ENCODE data around the gene FAM114A1. TPM values are rescaled to one million over a fixed set of nuclear protein-coding genes. Genes with fewer than 3 reads are reported as not detected.
"Not testable (repeated sequence)": the region's sequence is repeated elsewhere in the genome, so short reads cannot be mapped to it uniquely, and the experiment has no call there.

Gene FAM114A1
- total and polyA plus RNA-seq, 2 of the 8 experiments (the other 6 are each of a cell fraction or from before 2014, with no cell fraction given): 9.5 to 12.0 TPM

DNA sequence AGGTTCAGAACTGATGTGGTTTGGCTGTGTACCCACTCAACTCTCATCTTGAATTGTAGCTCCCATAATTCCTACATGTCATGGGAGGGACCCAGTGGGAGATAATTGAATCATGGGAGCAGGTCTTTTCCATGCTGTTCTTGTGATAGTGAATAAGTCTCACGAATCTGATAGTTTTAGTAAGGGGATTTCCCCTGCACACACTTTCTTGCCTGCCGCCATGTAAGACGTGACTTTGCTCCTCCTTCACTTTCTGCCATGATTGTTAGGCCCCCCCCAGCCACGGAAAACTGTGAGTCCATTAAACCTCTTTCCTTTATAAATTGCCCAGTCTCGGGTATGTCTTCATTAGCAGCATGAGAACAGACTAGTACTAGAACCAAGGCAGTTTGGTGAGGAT is 91.6 kb downstream of the FAM114A1 start:
- H2BK15ac ChIP-seq (ENCODE audit: low read length); CTCF ChIA-PET (ENCODE audit: partially characterized antibody); H3K9ac ChIP-seq (replicated peaks in 1 of 4; ENCODE audit: extremely low read depth in 1 of 4, low read depth in 3 of 4, low read length in 3 of 4); H2BK20ac ChIP-seq (ENCODE audit: low read length); H2AFZ ChIP-seq (ENCODE audit: low read length); H4K5ac ChIP-seq (ENCODE audit: insufficient read length, low read depth, low read length); H3K4me2 ChIP-seq (ENCODE audit: insufficient read depth in 1 of 2, low read depth in 2 of 2, low read length in 2 of 2); H3K4me1 ChIP-seq (replicated peaks in 1 of 4; ENCODE audit: control insufficient read depth in 3 of 4, insufficient read depth in 4 of 4, low read length in 3 of 4); H2BK120ac ChIP-seq (replicated peaks; ENCODE audit: low read depth, low read length); H3K79me1 ChIP-seq (ENCODE audit: low read depth, low read length); H3K27me3 ChIP-seq (replicated peaks in 1 of 4; ENCODE audit: control insufficient read depth in 3 of 4, extremely low read depth in 1 of 4, insufficient read depth in 3 of 4, low read length in 3 of 4); H3K18ac ChIP-seq (ENCODE audit: extremely low read depth, low read length); H2BK12ac ChIP-seq (ENCODE audit: low read depth, low read length); H4K91ac ChIP-seq (replicated peaks; ENCODE audit: insufficient read length, low read length); POLR2A ChIA-PET (ENCODE audit: partially characterized antibody); H3K36me3 ChIP-seq (ENCODE audit: control insufficient read depth in 2 of 4, insufficient read depth in 4 of 4, low read length in 3 of 4); H3K27ac ChIP-seq (ENCODE audit: low read depth, low read length); H4K20me1 ChIP-seq (replicated peaks in 1 of 2; ENCODE audit: control insufficient read depth in 1 of 2, insufficient read depth in 2 of 2, low read length in 2 of 2); H3K14ac ChIP-seq (ENCODE audit: insufficient read length); H2AK5ac ChIP-seq (ENCODE audit: low read depth, low read length); H3K79me2 ChIP-seq (ENCODE audit: control insufficient read depth in 1 of 2, insufficient read depth in 2 of 2, low read length in 2 of 2); FAIRE-seq; H3K4ac ChIP-seq (replicated peaks; ENCODE audit: insufficient read length, low read depth, low read length); DNase-seq (ENCODE audit: low read depth in 1 of 2, low spot score in 2 of 2); H3K56ac ChIP-seq (replicated peaks; ENCODE audit: insufficient read length, low read depth, low read length); H3K9me3 ChIP-seq (ENCODE audit: insufficient read depth in 2 of 2, low read depth in 1 of 2, low read length in 1 of 2); H4K8ac ChIP-seq (ENCODE audit: extremely low read depth, insufficient read depth, low read length); H3K23ac ChIP-seq (ENCODE audit: insufficient read length); H3K4me3 ChIP-seq (ENCODE audit: extremely low read depth in 1 of 4, insufficient read depth in 2 of 4, low read depth in 3 of 4, low read length in 4 of 4); H2BK5ac ChIP-seq (ENCODE audit: low read depth, low read length); H3K23me2 ChIP-seq (ENCODE audit: low read depth, low read length): not testable (repeated sequence)
- 97% methylated on average over 5 of the region's 5 CpGs; no CpG with 5 or more reads in 1 of the 2 experiments for WGBS, 2 experiments (ENCODE audit: extremely low coverage in 1 of 2, insufficient coverage in 1 of 2, insufficient read length in 1 of 2, insufficient replicate concordance in 2 of 2, low coverage in 1 of 2, low lambda C conversion rate in 2 of 2, missing lambda C conversion rate in 1 of 2)

Measured in H1 (cell line).